ENCODE measurements around the gene TRIM38. TPM values are rescaled to one million over a fixed set of nuclear protein-coding genes. Genes with fewer than 3 reads are reported as not detected.

Gene TRIM38
- total RNA-seq, 1 experiment from 2014 or later = 4.4 TPM

DNA sequence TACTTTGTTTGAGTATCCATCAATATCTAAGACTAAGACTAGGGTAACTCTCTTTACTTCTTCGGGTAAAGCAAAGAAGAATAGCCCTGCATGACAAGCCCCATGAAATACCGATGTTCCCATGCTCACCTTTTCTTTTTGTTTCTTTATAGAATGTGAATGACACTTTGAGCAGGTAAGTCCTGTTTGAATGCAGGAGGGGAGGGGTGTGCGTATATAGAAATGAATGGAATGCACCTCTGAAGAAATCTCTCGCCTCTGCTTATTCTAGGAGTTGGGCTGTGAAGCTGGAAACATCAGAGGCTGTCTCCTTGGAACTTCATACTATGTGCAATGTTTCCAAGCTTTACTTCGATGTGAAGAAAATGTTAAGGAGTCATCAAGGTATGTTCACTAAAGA, 10.3 kb downstream of the TRIM38 start:
- Histone ChIP-seq H3K27ac (ENCODE audit: low read length) (no peak overlapping the region), H3K4me1 (ENCODE audit: control insufficient read depth, insufficient read depth, low read length) (peaks cover 14% of the 10 kb centered on the region), H3K27me3 (ENCODE audit: control insufficient read depth, insufficient read depth, low read length) (no peaks in the 10 kb centered on the region), H3K4me3 (ENCODE audit: low read depth in 2 of 2, low read length in 2 of 2) (no peak overlapping the region), H3K9me3 (ENCODE audit: control insufficient read depth, insufficient read depth, low read depth, low read length) (no peaks in the 10 kb centered on the region), H3K36me3 (ENCODE audit: control insufficient read depth, insufficient read depth, low read length) (no peaks in the 10 kb centered on the region; the same call in 1 of the 2 replicates)
- no peak for ATAC-seq
- intact Hi-C loops (cut with micrococcal nuclease; ENCODE audit: unreplicated experiment) = no loop called here
- no TSS peak for BruUV-seq (replicated peaks)
- TF ChIP-seq SIN3A (IDR thresholded peaks at IDR 0.05; ENCODE audit: borderline replicate concordance, insufficient read depth, low read depth, low read length) (no peak), TCF7L2 (IDR thresholded peaks at IDR 0.05; ENCODE audit: low read depth, low read length) (no peak), CTCF (IDR thresholded peaks at IDR 0.05) (no peak), POLR2AphosphoS5 (IDR thresholded peaks at IDR 0.05; ENCODE audit: low read depth, low read length) (no peak)
- TF ChIP-seq, protein P1, sequence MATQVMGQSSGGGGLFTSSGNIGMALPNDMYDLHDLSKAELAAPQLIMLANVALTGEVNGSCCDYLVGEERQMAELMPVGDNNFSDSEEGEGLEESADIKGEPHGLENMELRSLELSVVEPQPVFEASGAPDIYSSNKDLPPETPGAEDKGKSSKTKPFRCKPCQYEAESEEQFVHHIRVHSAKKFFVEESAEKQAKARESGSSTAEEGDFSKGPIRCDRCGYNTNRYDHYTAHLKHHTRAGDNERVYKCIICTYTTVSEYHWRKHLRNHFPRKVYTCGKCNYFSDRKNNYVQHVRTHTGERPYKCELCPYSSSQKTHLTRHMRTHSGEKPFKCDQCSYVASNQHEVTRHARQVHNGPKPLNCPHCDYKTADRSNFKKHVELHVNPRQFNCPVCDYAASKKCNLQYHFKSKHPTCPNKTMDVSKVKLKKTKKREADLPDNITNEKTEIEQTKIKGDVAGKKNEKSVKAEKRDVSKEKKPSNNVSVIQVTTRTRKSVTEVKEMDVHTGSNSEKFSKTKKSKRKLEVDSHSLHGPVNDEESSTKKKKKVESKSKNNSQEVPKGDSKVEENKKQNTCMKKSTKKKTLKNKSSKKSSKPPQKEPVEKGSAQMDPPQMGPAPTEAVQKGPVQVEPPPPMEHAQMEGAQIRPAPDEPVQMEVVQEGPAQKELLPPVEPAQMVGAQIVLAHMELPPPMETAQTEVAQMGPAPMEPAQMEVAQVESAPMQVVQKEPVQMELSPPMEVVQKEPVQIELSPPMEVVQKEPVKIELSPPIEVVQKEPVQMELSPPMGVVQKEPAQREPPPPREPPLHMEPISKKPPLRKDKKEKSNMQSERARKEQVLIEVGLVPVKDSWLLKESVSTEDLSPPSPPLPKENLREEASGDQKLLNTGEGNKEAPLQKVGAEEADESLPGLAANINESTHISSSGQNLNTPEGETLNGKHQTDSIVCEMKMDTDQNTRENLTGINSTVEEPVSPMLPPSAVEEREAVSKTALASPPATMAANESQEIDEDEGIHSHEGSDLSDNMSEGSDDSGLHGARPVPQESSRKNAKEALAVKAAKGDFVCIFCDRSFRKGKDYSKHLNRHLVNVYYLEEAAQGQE (IDR thresholded peaks at IDR 0.05; ENCODE audit: insufficient read depth in 1 of 2, low read depth in 2 of 2, low read length in 1 of 2) = no peak
- in situ Hi-C loops (cut with HindIII; ENCODE audit: low pct_unique_long_range_greater_than_20kb, low sequenced_read_pairs) = no loop called here
- no peak for DNase-seq (ENCODE audit: low read depth, low spot score)
- ChIA-PET POLR2A (interaction anchor here (0.6 kb wide), 1 partner anchor 174 kb away, joined by 4 read pairs; no protein-coding TSS in a partner anchor), CTCF (no interaction called here)

DNA sequence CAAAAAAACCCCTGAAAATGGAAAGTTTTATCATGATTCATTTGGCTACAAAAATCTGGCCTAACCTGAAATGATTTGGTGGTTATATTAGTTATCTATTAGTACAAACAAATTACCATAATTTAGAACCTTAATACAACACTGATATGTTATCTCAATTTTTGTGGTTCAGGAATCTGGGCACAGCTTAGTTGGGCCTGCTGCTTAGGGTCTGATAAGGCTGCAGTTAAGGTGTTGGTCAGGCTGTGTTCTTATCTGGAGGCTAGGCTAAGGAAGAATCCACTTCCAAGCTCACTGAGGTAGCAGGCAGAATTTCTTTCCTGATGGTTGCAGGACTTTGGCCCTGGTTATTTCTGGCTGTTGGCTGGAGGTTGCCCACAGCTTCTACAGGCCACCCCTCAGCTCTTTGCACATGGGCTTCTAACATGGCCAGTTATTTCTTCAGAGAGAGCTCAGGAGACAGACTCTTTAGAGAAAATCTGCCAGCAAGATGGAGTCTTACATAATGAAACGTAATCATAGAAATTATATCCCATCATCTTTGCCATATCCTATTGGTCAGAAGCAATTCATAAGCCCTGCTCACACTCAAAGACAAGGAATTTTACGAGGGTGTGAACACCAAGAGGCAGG, 11.4 kb downstream of the TRIM38 start:
- H3K36me3 ChIP-seq (ENCODE audit: control insufficient read depth, insufficient read depth, low read length) = no peaks in the 10 kb centered on the region; the same call in 1 of the 2 replicates
- no peaks in the 10 kb centered on the region for H3K27me3 ChIP-seq (ENCODE audit: control insufficient read depth, insufficient read depth, low read length)
- no peak for ATAC-seq
- in situ Hi-C loops (cut with HindIII; ENCODE audit: low pct_unique_long_range_greater_than_20kb, low sequenced_read_pairs) = no loop called here
- CTCF ChIA-PET = no interaction called here
- BruUV-seq (replicated peaks) = no TSS peak
- POLR2A ChIA-PET = no interaction called here
- no peaks in the 10 kb centered on the region for H3K9me3 ChIP-seq (ENCODE audit: control insufficient read depth, insufficient read depth, low read depth, low read length)
- TF ChIP-seq TCF7L2 (IDR thresholded peaks at IDR 0.05; ENCODE audit: low read depth, low read length) (no peak), SIN3A (IDR thresholded peaks at IDR 0.05; ENCODE audit: borderline replicate concordance, insufficient read depth, low read depth, low read length) (no peak), POLR2AphosphoS5 (IDR thresholded peaks at IDR 0.05; ENCODE audit: low read depth, low read length) (no peak), CTCF (IDR thresholded peaks at IDR 0.05) (no peak)
- TF ChIP-seq, protein P1 (IDR thresholded peaks at IDR 0.05; ENCODE audit: insufficient read depth in 1 of 2, low read depth in 2 of 2, low read length in 1 of 2) = no peak
- intact Hi-C loops (cut with micrococcal nuclease; ENCODE audit: unreplicated experiment) = no loop called here
- no peak overlapping the region for H3K27ac ChIP-seq (ENCODE audit: low read length)
- DNase-seq (ENCODE audit: low read depth, low spot score) = no peak
- no peak overlapping the region for H3K4me3 ChIP-seq (ENCODE audit: low read depth in 2 of 2, low read length in 2 of 2)
- peaks cover 14% of the 10 kb centered on the region for H3K4me1 ChIP-seq (ENCODE audit: control insufficient read depth, insufficient read depth, low read length)

Data from Panc1 (cell line).